Activated CD4-positive, alpha-beta memory T cell treated with anti-CD3 and anti-CD28 coated beads, Interleukin-2, amount 10 ng/mL, durations not matched to agents 7 days and 5 days (primary cell): Measurements from ENCODE around the gene FAT1. TPM values are rescaled to one million over a fixed set of nuclear protein-coding genes. Genes with fewer than 3 reads are reported as not detected.

Experiments used
- CTCF ChIA-PET: fragments of 350-600 bp; sonication (Branson Sonifier 250); formaldehyde crosslinking; loops from one replicate; lab custom pipeline; 2021; ENCODE audit warnings: antibody characterized with exemption, inconsistent platforms; lab: Charles Lee
- POLR2A ChIA-PET: fragments of 350-600 bp; sonication (Branson Sonifier 250); formaldehyde crosslinking; loops from one replicate; lab custom pipeline; 2021; ENCODE audit warnings: antibody characterized with exemption; lab: Charles Lee
- DNase-seq: peaks from one replicate; pipeline ENCODE4 v3.0.0-alpha.2; 2020
- H3K27ac Mint-ChIP-seq: one replicate; pipeline ENCODE4 v1.8.0; 2021; ENCODE audit warnings: mild to moderate bottlenecking, mixed read lengths
- H3K27me3 Mint-ChIP-seq: one replicate; pipeline ENCODE4 v1.8.0; 2021; ENCODE audit warnings: mixed read lengths
- H3K36me3 Mint-ChIP-seq: one replicate; pipeline ENCODE4 v1.8.0; 2021; ENCODE audit warnings: low read depth, mixed read lengths
- H3K4me1 Mint-ChIP-seq: one replicate; pipeline ENCODE4 v1.8.0; 2021; ENCODE audit warnings: mixed read lengths
- H3K4me3 Mint-ChIP-seq: one replicate; pipeline ENCODE4 v1.8.0; 2021; ENCODE audit warnings: mild to moderate bottlenecking, mixed read lengths
- H3K9me3 Mint-ChIP-seq: one replicate; pipeline ENCODE4 v1.8.0; 2021; ENCODE audit warnings: mixed read lengths
- total RNA-seq, 2 experiments: library from RNA; stranded (reverse); gene quantifications; one replicate each; pipeline ENCODE4 v1.2.3, GENCODE V29; 2021

The FAT1 gene
- total RNA-seq, 2 experiments from 2014 or later = 0.03 TPM

- Mint-ChIP-seq H3K36me3 (no peaks in the 10 kb centered on the region), H3K27ac (no peak overlapping the region), H3K27me3 (no peaks in the 10 kb centered on the region), H3K4me3 (no peak overlapping the region), H3K9me3 (peaks cover 14% of the 10 kb centered on the region), H3K4me1 (no peaks in the 10 kb centered on the region)
- DNase-seq = no peak
- POLR2A ChIA-PET = no interaction called here
- CTCF ChIA-PET = no interaction called here
Observed at GRCh38 chr4:186707996-186708395, 15.7 kb downstream of the FAT1 start.

GRCh38 chr4:186707574-186707973, 16.1 kb downstream of the FAT1 start:
- H3K27ac Mint-ChIP-seq = no peak overlapping the region
- no peaks in the 10 kb centered on the region for H3K27me3 Mint-ChIP-seq
- no peaks in the 10 kb centered on the region for H3K36me3 Mint-ChIP-seq
- ChIA-PET POLR2A (no interaction called here), CTCF (no interaction called here)
- no peak overlapping the region for H3K4me3 Mint-ChIP-seq
- no peak for DNase-seq
- peaks cover 14% of the 10 kb centered on the region for H3K9me3 Mint-ChIP-seq
- no peaks in the 10 kb centered on the region for H3K4me1 Mint-ChIP-seq

DNA sequence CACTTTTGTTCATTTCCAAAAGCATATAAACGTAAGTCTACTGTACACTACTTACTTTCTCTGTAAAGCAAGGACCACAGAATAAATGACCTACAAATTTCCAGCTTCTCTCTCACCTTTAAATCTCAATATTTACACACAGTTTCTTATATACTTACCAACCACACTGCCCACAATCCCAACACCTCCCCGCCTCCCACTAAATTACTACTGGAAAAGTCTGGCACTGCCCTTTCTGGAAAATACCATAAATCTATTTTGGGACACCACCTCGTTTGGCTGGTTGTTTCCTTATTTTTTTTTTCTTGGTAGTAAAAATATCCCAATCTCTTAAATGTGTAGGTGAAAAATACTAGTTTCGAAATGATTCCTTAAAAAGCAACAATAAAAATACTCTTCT, 19.6 kb downstream of the FAT1 start:
- H3K27me3 Mint-ChIP-seq = no peaks in the 10 kb centered on the region
- no peaks in the 10 kb centered on the region for H3K36me3 Mint-ChIP-seq
- no peaks in the 10 kb centered on the region for H3K4me1 Mint-ChIP-seq
- H3K27ac Mint-ChIP-seq = no peak overlapping the region
- ChIA-PET POLR2A (no interaction called here), CTCF (no interaction called here)
- H3K9me3 Mint-ChIP-seq = peaks cover 10% of the 10 kb centered on the region
- no peak for DNase-seq
- no peak overlapping the region for H3K4me3 Mint-ChIP-seq

DNA sequence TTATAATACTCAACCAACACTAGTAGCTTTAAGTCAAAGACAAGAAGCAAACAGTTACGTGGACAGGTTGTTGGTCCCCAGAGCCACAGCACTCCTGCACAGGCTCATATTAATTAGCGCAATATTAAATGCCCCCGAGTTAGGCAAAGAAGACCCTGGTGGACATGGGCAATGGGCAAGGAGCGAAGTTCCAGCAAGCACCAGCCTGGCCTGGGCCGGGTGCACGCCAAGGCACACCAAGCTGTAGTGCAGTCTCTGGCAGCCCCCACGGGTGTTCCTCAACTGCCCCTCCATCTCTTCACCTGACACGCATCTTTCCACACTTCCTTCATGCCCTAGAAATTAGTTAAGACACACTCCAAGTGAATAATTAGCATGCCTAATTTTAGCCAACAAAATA, 20.1 kb downstream of the FAT1 start:
- no peaks in the 10 kb centered on the region for H3K27me3 Mint-ChIP-seq
- H3K9me3 Mint-ChIP-seq = peaks cover 10% of the 10 kb centered on the region
- no peaks in the 10 kb centered on the region for H3K4me1 Mint-ChIP-seq
- H3K27ac Mint-ChIP-seq = no peak overlapping the region
- ChIA-PET CTCF (no interaction called here), POLR2A (no interaction called here)
- no peak for DNase-seq
- no peaks in the 10 kb centered on the region for H3K36me3 Mint-ChIP-seq
- H3K4me3 Mint-ChIP-seq = no peak overlapping the region

- Mint-ChIP-seq H3K27me3 (no peaks in the 10 kb centered on the region), H3K36me3 (no peaks in the 10 kb centered on the region), H3K4me3 (no peak overlapping the region), H3K4me1 (no peaks in the 10 kb centered on the region), H3K9me3 (peaks cover 10% of the 10 kb centered on the region), H3K27ac (no peak overlapping the region)
- DNase-seq = no peak
- POLR2A ChIA-PET = no interaction called here
- CTCF ChIA-PET = no interaction called here
Observed at GRCh38 chr4:186702940-186703339, 20.7 kb downstream of the FAT1 start.

DNA sequence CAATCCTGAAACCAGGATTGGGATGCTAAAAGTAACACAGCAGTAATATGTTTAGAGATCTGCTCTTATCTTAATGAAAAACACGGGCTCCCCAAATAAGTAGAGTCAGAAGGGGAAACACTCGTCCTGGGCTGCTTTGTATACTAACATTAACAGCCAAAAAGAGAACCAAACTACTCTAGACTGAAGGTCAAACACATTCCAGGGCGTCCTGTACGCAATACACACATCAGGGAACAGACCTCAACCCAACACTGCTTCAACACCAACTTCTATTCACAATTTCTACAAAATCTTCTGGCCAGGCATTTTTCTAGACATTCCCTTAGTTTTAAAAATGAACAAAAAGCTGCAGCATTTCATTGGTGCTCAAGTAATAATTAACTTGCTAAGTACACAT, 21.4 kb downstream of the FAT1 start:
- CTCF ChIA-PET = no interaction called here
- no peak overlapping the region for H3K4me3 Mint-ChIP-seq
- POLR2A ChIA-PET = no interaction called here

GRCh38 chr4:186701788-186702187, 21.9 kb downstream of the FAT1 start:
- POLR2A ChIA-PET = no interaction called here
- peaks cover 5% of the 10 kb centered on the region for H3K9me3 Mint-ChIP-seq

More for the DNA sequence above, 21.4 kb downstream of the FAT1 start:
- H3K36me3 Mint-ChIP-seq = no peaks in the 10 kb centered on the region
- peaks cover 8% of the 10 kb centered on the region for H3K9me3 Mint-ChIP-seq
- no peak for DNase-seq
- H3K27me3 Mint-ChIP-seq = no peaks in the 10 kb centered on the region
- no peaks in the 10 kb centered on the region for H3K4me1 Mint-ChIP-seq
- H3K27ac Mint-ChIP-seq = no peak overlapping the region

GRCh38 chr4:186701273-186701672, 22.4 kb downstream of the FAT1 start:
- ChIA-PET POLR2A (no interaction called here), CTCF (no interaction called here)
- no peak overlapping the region for H3K27ac Mint-ChIP-seq
- H3K36me3 Mint-ChIP-seq = no peaks in the 10 kb centered on the region
- H3K4me3 Mint-ChIP-seq = no peak overlapping the region
- peaks cover 4% of the 10 kb centered on the region for H3K9me3 Mint-ChIP-seq
- DNase-seq = no peak
- H3K27me3 Mint-ChIP-seq = no peaks in the 10 kb centered on the region
- H3K4me1 Mint-ChIP-seq = no peaks in the 10 kb centered on the region

More at GRCh38 chr4:186701788-186702187, 21.9 kb downstream of the FAT1 start:
- Mint-ChIP-seq H3K27ac (no peak overlapping the region), H3K4me1 (no peaks in the 10 kb centered on the region), H3K27me3 (no peaks in the 10 kb centered on the region), H3K4me3 (no peak overlapping the region), H3K36me3 (no peaks in the 10 kb centered on the region)
- CTCF ChIA-PET = no interaction called here
- DNase-seq = no peak

- ChIA-PET CTCF (no interaction called here), POLR2A (no interaction called here)
- no peaks in the 10 kb centered on the region for H3K27me3 Mint-ChIP-seq
- H3K27ac Mint-ChIP-seq = no peak overlapping the region
- H3K36me3 Mint-ChIP-seq = no peaks in the 10 kb centered on the region
- DNase-seq = no peak
- no peaks in the 10 kb centered on the region for H3K4me1 Mint-ChIP-seq
- no peak overlapping the region for H3K4me3 Mint-ChIP-seq
- peaks cover 3% of the 10 kb centered on the region for H3K9me3 Mint-ChIP-seq
Observed at GRCh38 chr4:186700746-186701145, 22.9 kb downstream of the FAT1 start.

DNA sequence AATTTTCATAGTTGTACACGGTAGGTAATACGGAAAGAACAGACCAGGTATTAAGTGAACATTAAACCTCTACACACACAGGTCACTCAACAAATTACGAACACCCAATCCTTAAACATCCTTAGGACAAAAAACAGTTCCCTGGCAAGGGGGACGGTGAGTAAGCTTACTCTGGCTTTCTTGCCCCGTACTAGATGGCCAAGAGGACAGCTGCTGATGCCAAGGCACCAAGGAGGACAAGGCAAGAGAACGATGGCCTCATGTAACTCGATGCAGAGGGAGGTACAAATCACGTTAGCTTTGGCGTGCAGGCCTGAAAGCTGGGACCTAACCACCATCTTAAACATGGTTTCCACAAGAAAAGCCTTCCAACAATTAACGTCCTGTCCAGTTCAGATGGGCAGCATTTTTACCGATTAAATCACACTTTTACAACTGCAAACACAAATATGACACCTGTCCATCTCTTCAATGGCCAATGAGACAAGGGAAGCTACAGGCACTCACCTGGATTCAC, 23.7 kb downstream of the FAT1 start:
- H3K4me3 Mint-ChIP-seq = no peak overlapping the region
- no peak overlapping the region for H3K27ac Mint-ChIP-seq
- DNase-seq = no peak
- peaks cover 3% of the 10 kb centered on the region for H3K9me3 Mint-ChIP-seq
- no peaks in the 10 kb centered on the region for H3K4me1 Mint-ChIP-seq
- ChIA-PET POLR2A (no interaction called here), CTCF (no interaction called here)
- no peaks in the 10 kb centered on the region for H3K36me3 Mint-ChIP-seq
- no peaks in the 10 kb centered on the region for H3K27me3 Mint-ChIP-seq

DNA sequence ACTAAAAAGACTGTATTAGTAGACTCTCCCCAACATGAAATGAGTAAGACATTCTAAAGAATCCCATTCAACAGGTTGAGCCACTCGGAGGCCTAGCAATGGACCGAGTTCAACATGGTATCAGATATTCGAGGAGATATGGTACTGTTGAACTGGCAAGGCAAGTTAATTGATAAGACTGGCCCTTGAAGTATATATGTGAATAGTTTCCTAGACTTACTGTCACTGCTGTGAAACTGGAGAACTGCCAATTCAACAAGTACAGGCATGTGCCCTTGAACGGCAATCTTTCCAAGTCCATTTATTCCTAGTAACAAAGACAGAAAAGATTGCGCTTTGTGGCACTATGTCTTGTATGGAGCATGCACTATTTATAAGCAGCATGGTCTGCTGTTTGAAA, 24.4 kb downstream of the FAT1 start:
- POLR2A ChIA-PET = no interaction called here
- Mint-ChIP-seq H3K27me3 (no peaks in the 10 kb centered on the region), H3K36me3 (no peaks in the 10 kb centered on the region), H3K9me3 (peaks cover 3% of the 10 kb centered on the region), H3K4me1 (no peaks in the 10 kb centered on the region), H3K4me3 (no peak overlapping the region), H3K27ac (no peak overlapping the region)
- CTCF ChIA-PET = no interaction called here
- DNase-seq = no peak

GRCh38 chr4:186698525-186698924, 25.1 kb downstream of the FAT1 start:
- Mint-ChIP-seq H3K9me3 (peaks cover 7% of the 10 kb centered on the region), H3K4me3 (no peak overlapping the region), H3K4me1 (no peaks in the 10 kb centered on the region), H3K27me3 (no peaks in the 10 kb centered on the region), H3K27ac (no peak overlapping the region), H3K36me3 (no peaks in the 10 kb centered on the region)
- ChIA-PET POLR2A (no interaction called here), CTCF (no interaction called here)
- no peak for DNase-seq

DNA sequence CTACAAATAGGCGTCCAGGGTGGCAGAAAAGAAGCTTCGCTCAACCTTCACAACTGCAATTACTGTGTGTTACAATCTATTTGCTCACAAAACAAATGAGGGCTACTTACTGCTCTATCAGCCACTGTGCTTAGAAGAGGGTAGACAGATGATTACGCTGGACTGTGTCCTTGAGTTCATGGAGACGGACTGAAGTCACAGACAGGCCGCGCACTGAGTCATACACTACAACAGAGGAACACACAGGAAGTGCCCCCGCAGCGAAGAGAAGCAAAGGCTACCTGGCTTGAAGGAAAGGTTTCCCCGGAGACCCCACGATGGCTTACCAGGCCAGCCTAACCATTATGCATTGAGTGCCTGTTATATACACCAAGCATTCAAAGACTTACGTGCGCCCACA, 25.6 kb downstream of the FAT1 start:
- H3K4me3 Mint-ChIP-seq = no peak overlapping the region
- CTCF ChIA-PET = no interaction called here

GRCh38 chr4:186695392-186695791, 28.3 kb downstream of the FAT1 start:
- H3K4me1 Mint-ChIP-seq = no peaks in the 10 kb centered on the region
- DNase-seq = no peak
- CTCF ChIA-PET = no interaction called here
- POLR2A ChIA-PET = no interaction called here
- H3K27ac Mint-ChIP-seq = no peak overlapping the region
- no peak overlapping the region for H3K4me3 Mint-ChIP-seq
- H3K36me3 Mint-ChIP-seq = no peaks in the 10 kb centered on the region
- H3K9me3 Mint-ChIP-seq = peaks cover 12% of the 10 kb centered on the region
- H3K27me3 Mint-ChIP-seq = no peaks in the 10 kb centered on the region

More for the DNA sequence above, 25.6 kb downstream of the FAT1 start:
- POLR2A ChIA-PET = no interaction called here
- no peak overlapping the region for H3K27ac Mint-ChIP-seq
- no peaks in the 10 kb centered on the region for H3K27me3 Mint-ChIP-seq
- no peaks in the 10 kb centered on the region for H3K4me1 Mint-ChIP-seq
- DNase-seq = no peak
- H3K9me3 Mint-ChIP-seq = peaks cover 7% of the 10 kb centered on the region
- no peaks in the 10 kb centered on the region for H3K36me3 Mint-ChIP-seq
